ENCODE results near the gene COL4A2.
A peak's percentile ranks its signal among the peaks of the same experiment; 100 is the strongest.

Gene COL4A2

GRCh38 chr13:110323172-110323891 lies 16.2 kb downstream of the COL4A2 start:
- DNase-seq: no peak

GRCh38 chr13:110324026-110324749 lies 17.1 kb downstream of the COL4A2 start:
- DNase-seq: no peak

GRCh38 chr13:110326263-110326904 lies 19.3 kb downstream of the COL4A2 start:
- DNase-seq: no peak

- DNase-seq: no peak
These were observed 20.1 kb downstream of the COL4A2 start for GRCh38 chr13:110327051-110327721.

GRCh38 chr13:110328573-110328972 lies 21.5 kb downstream of the COL4A2 start:
- no peak for DNase-seq

GRCh38 chr13:110329258-110329657 lies 22.2 kb downstream of the COL4A2 start:
- DNase-seq: no peak

- no peak for DNase-seq
These were observed 22.8 kb downstream of the COL4A2 start for GRCh38 chr13:110329798-110330461.

- no peak for DNase-seq
These were observed 23.5 kb downstream of the COL4A2 start for GRCh38 chr13:110330491-110331011.

- no peak for DNase-seq
These were observed 24.3 kb downstream of the COL4A2 start for GRCh38 chr13:110331362-110331761.

- no peak for DNase-seq
These were observed 25.7 kb downstream of the COL4A2 start for GRCh38 chr13:110332750-110333149.

GRCh38 chr13:110333837-110334236 lies 26.8 kb downstream of the COL4A2 start:
- no peak for DNase-seq

GRCh38 chr13:110334256-110334655 lies 27.2 kb downstream of the COL4A2 start:
- DNase-seq: no peak

GRCh38 chr13:110334841-110335490 lies 27.9 kb downstream of the COL4A2 start:
- DNase-seq: no peak

GRCh38 chr13:110336108-110336507 lies 29.0 kb downstream of the COL4A2 start:
- DNase-seq: no peak

GRCh38 chr13:110336681-110337080 lies 29.6 kb downstream of the COL4A2 start:
- DNase-seq: no peak

- no peak for DNase-seq
These were observed 30.2 kb downstream of the COL4A2 start for GRCh38 chr13:110337247-110337646.

GRCh38 chr13:110338441-110339101 lies 31.5 kb downstream of the COL4A2 start:
- no peak for DNase-seq

GRCh38 chr13:110339263-110339662 lies 32.2 kb downstream of the COL4A2 start:
- no peak for DNase-seq

- DNase-seq: no peak
These were observed 33.0 kb downstream of the COL4A2 start for GRCh38 chr13:110339975-110340550.

GRCh38 chr13:110340812-110341444 lies 33.8 kb downstream of the COL4A2 start:
- DNase-seq: peak; percentile 37

Measured in CD4-positive, alpha-beta T cell treated with Interleukin-10 for 1 hour (primary cell).